MCF 10A (cell line): ENCODE measurements around the gene ATRN. TPM values are rescaled to one million over a fixed set of nuclear protein-coding genes. Genes with fewer than 3 reads are reported as not detected.
"Not testable (repeated sequence)": the region's sequence is repeated elsewhere in the genome, so short reads cannot be mapped to it uniquely, and the experiment has no call there.

ENCODE experiments used
- BruUV-seq: library from RNA; stranded (reverse); fragments of 400-500 nt; replicated peaks from 2 replicates; lab custom pipeline; 2021; lab: Mats Ljungman, UMichigan
- CTCF ChIA-PET: fragments of 300-600 bp; sonication (Branson Sonifier 250); formaldehyde crosslinking; extraction: SDS; loops from one replicate; lab custom pipeline; 2021; ENCODE audit warnings: antibody characterized with exemption, inconsistent platforms; lab: Yijun Ruan, JAX
- POLR2A ChIA-PET: fragments of 300-600, 350-650 bp; sonication (Branson Sonifier 250); formaldehyde crosslinking; extraction: SDS; loops from one replicate; lab custom pipeline; 2020; ENCODE audit warnings: antibody characterized with exemption, inconsistent platforms; lab: Yijun Ruan, JAX
- DNase-seq: peaks from one replicate; pipeline ENCODE4 v3.0.0-alpha.2; 2018; ENCODE audit not compliant: unreplicated experiment
- H3K27ac Mint-ChIP-seq: one replicate; pipeline ENCODE4 v1.8.0; 2022; ENCODE audit warnings: mild to moderate bottlenecking, low read depth, mixed read lengths; ENCODE audit not compliant: unreplicated experiment
- H3K27me3 Mint-ChIP-seq: one replicate; pipeline ENCODE4 v1.8.0; 2022; ENCODE audit warnings: mixed read lengths; ENCODE audit not compliant: insufficient read depth, unreplicated experiment
- H3K36me3 Mint-ChIP-seq: one replicate; pipeline ENCODE4 v1.8.0; 2022; ENCODE audit warnings: mild to moderate bottlenecking, moderate library complexity, mixed read lengths; ENCODE audit not compliant: insufficient read depth, unreplicated experiment
- H3K4me1 Mint-ChIP-seq: one replicate; pipeline ENCODE4 v1.8.0; 2022; ENCODE audit warnings: mixed read lengths; ENCODE audit not compliant: insufficient read depth, unreplicated experiment
- H3K4me3 Mint-ChIP-seq: one replicate; pipeline ENCODE4 v1.8.0; 2022; ENCODE audit warnings: mild to moderate bottlenecking, moderate library complexity, mixed read lengths; ENCODE audit not compliant: unreplicated experiment
- H3K9me3 Mint-ChIP-seq: one replicate; pipeline ENCODE4 v1.8.0; 2022; ENCODE audit warnings: mixed read lengths; ENCODE audit not compliant: unreplicated experiment
- intact Hi-C: fragments of 100-400 bp; cut with micrococcal nuclease; formaldehyde crosslinking; loops from 2 replicates; pipeline ENCODE4 v1.14.1; 2022
- total RNA-seq: library from RNA; stranded (reverse); gene quantifications from 2 replicates; pipeline ENCODE4 v1.2.3, GENCODE V29; 2022
- TF ChIP-seq, protein P1 (sequence below): fragments of 200-600 bp; IDR thresholded peaks from one replicate; pipeline ENCODE4 v1.8.0; 2022; ENCODE audit warnings: antibody characterized with exemption, mild to moderate bottlenecking; ENCODE audit not compliant: unreplicated experiment

ATRN gene
- total RNA-seq, 1 experiment from 2014 or later = 29.7 TPM

- TF ChIP-seq, protein P1, sequence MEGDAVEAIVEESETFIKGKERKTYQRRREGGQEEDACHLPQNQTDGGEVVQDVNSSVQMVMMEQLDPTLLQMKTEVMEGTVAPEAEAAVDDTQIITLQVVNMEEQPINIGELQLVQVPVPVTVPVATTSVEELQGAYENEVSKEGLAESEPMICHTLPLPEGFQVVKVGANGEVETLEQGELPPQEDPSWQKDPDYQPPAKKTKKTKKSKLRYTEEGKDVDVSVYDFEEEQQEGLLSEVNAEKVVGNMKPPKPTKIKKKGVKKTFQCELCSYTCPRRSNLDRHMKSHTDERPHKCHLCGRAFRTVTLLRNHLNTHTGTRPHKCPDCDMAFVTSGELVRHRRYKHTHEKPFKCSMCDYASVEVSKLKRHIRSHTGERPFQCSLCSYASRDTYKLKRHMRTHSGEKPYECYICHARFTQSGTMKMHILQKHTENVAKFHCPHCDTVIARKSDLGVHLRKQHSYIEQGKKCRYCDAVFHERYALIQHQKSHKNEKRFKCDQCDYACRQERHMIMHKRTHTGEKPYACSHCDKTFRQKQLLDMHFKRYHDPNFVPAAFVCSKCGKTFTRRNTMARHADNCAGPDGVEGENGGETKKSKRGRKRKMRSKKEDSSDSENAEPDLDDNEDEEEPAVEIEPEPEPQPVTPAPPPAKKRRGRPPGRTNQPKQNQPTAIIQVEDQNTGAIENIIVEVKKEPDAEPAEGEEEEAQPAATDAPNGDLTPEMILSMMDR = no peak
- CTCF ChIA-PET = interaction anchor here (0.9 to 1.0 kb wide), 2 partner anchors 23 to 138 kb away, joined by 4 to 5 read pairs; no protein-coding TSS in a partner anchor
Observed at GRCh38 chr20:3590164-3590563, 119.3 kb downstream of the ATRN start.

GRCh38 chr20:3592931-3593330 is 122.1 kb downstream of the ATRN start:
- ChIA-PET CTCF (interaction anchor here (0.6 to 1.5 kb wide), 3 partner anchors 14 to 117 kb away, joined by 3 to 6 read pairs (median 3); no protein-coding TSS in a partner anchor), POLR2A (interaction anchor here (0.6 to 0.9 kb wide), 2 partner anchors 25 to 372 kb away, joined by 3 to 4 read pairs; no protein-coding TSS in a partner anchor)
- H3K9me3 Mint-ChIP-seq = no peaks in the 10 kb centered on the region
- BruUV-seq = no TSS peak
- H3K4me1 Mint-ChIP-seq = no peaks in the 10 kb centered on the region
- no peak overlapping the region for H3K27ac Mint-ChIP-seq
- no peaks in the 10 kb centered on the region for H3K27me3 Mint-ChIP-seq
- H3K36me3 Mint-ChIP-seq = peaks cover 44% of the 10 kb centered on the region
- no peak overlapping the region for H3K4me3 Mint-ChIP-seq
- intact Hi-C loops = no loop called here
- no peak for DNase-seq
- TF ChIP-seq, protein P1 = no peak

More at GRCh38 chr20:3590164-3590563, 119.3 kb downstream of the ATRN start:
- Mint-ChIP-seq H3K36me3 (peaks cover 50% of the 10 kb centered on the region), H3K4me3 (no peak overlapping the region), H3K4me1 (no peaks in the 10 kb centered on the region), H3K27ac (no peak overlapping the region), H3K9me3 (no peaks in the 10 kb centered on the region), H3K27me3 (no peaks in the 10 kb centered on the region)
- intact Hi-C loops = no loop called here
- DNase-seq = no peak
- POLR2A ChIA-PET = no interaction called here
- BruUV-seq = no TSS peak

DNA sequence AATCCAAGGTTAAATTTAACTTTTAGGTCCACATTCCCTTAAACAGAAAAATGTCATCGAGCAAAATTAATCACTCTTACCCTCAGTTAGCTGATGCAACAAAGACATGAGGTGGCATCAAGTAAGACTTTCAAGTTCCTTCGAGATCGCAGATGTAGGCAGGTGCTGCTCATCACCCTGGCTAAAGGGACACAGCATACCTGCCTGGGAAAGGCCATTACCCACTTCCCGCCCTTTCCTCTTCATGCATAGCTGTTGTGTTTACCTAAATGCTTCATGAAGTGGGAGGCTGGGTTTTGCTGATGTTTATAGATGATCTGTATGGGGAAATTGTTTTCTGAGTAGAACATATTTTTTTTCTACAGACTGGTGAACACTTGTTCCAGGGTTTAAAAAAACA is 124.7 kb downstream of the ATRN start:
- Mint-ChIP-seq H3K4me3 (no peak overlapping the region), H3K4me1 (no peaks in the 10 kb centered on the region), H3K27ac (no peak overlapping the region), H3K9me3 (no peaks in the 10 kb centered on the region), H3K27me3 (no peaks in the 10 kb centered on the region), H3K36me3 (peaks cover 64% of the 10 kb centered on the region)
- intact Hi-C loops = no loop called here
- CTCF ChIA-PET = interaction anchor here (0.6 kb wide), 1 partner anchor 79 kb away, joined by 3 read pairs; no protein-coding TSS in a partner anchor
- no peak for DNase-seq
- no TSS peak for BruUV-seq
- POLR2A ChIA-PET = no interaction called here
- TF ChIP-seq, protein P1 = no peak

- Mint-ChIP-seq H3K4me3 (no peak overlapping the region), H3K4me1 (no peaks in the 10 kb centered on the region), H3K27me3 (no peaks in the 10 kb centered on the region), H3K27ac (no peak overlapping the region), H3K36me3 (peaks cover 56% of the 10 kb centered on the region), H3K9me3 (no peaks in the 10 kb centered on the region)
- POLR2A ChIA-PET = no interaction called here
- TF ChIP-seq, protein P1 = no peak
- BruUV-seq = no TSS peak
- no peak for DNase-seq
- CTCF ChIA-PET = no interaction called here
- intact Hi-C loops = no loop called here
Observed at GRCh38 chr20:3603108-3603507, 132.3 kb downstream of the ATRN start.

DNA sequence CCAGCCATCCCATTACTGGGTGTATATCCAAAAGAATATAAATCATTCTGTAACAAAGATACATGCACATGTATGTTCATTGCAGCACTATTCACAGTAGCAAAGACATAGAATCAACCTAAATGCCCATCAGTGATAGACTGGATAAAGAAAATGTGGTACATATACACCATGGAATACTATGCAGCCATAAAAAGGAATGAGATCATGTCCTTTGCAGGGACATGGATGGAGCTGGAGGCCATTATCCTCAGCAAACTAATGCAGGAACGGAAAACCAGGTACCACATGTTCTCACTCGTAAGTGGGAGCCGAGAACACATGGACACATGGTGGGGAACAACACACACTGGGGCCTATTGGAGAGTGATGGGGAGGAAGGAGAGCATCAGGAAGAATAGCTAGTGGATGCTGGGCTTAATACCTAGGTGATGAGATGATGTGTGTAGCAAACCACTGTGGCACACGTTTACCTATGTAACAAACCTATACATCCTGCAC is 134.6 kb downstream of the ATRN start:
- H3K4me1 Mint-ChIP-seq, intact Hi-C loops, POLR2A ChIA-PET, H3K9me3 Mint-ChIP-seq, H3K27ac Mint-ChIP-seq, H3K27me3 Mint-ChIP-seq, BruUV-seq, DNase-seq, H3K4me3 Mint-ChIP-seq: not testable (repeated sequence)
- CTCF ChIA-PET = interaction anchor here (0.8 kb wide), 1 partner anchor 105 kb away, joined by 4 read pairs; no protein-coding TSS in a partner anchor
- H3K36me3 Mint-ChIP-seq = peaks cover 44% of the 10 kb centered on the region
